Right lobe of liver (tissue), 4 donors: ENCODE results near the gene ACTL7B.
"Not testable (repeated sequence)": the region's sequence is repeated elsewhere in the genome, so short reads cannot be mapped to it uniquely, and the experiment has no call there.

ENCODE experiments used
- POLR2A ChIP-seq: fragments of 450-650 bp; IDR thresholded peaks from one replicate; pipeline ENCODE4 v1.6.1; 2017; ENCODE audit warnings: antibody characterized with exemption, mild to moderate bottlenecking
- TF ChIP-seq, protein P1 (sequence below), 4 donors: fragments of 200-600 bp in 3 of 4; fragments of 450-650 bp in 1 of 4; IDR thresholded peaks; one replicate each; pipeline versions ENCODE4 v1.5.1 to v1.8.0; 2016 to 2022; ENCODE audit warnings: antibody characterized with exemption in 4 of 4, mild to moderate bottlenecking in 2 of 4
- donor health status: DM: no; HTN: no; CAD: no.
- donor health status: DM: no; HTN: no; CAD: no.
- donor health status: DM: no; HTN: yes; CAD: no.

DNA sequence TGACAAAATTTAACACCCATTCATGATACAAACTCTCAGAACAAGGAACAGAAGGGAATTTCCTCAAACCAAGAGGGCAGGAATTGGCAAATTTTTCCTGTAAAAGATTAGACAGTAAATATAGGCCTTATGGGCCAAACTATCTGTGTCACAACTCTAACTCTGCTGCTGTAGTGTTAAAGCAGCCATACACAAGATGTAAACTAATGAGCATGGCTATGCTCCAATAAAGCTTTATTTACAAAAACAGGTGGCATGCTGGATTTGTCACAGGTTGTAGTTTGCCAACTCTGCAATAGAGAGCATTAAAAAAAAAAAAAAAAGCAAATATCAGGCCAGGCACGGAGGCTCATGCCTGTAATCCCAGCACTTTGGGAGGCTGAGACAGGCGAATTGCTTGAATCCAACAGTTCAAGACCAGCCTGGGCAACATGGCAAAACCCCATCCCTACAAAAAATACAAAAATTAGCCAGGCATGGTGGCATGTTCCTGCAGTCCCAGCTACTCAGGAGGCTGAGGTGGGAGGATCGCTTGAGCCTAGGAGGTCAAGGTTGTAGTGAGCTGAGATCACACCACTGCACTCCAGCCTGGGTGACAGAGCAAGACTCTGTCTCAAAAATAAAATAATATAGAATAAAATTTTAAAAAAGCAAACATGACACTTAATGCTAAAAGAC, 30.9 kb upstream of the ACTL7B start:
- TF ChIP-seq, protein P1, sequence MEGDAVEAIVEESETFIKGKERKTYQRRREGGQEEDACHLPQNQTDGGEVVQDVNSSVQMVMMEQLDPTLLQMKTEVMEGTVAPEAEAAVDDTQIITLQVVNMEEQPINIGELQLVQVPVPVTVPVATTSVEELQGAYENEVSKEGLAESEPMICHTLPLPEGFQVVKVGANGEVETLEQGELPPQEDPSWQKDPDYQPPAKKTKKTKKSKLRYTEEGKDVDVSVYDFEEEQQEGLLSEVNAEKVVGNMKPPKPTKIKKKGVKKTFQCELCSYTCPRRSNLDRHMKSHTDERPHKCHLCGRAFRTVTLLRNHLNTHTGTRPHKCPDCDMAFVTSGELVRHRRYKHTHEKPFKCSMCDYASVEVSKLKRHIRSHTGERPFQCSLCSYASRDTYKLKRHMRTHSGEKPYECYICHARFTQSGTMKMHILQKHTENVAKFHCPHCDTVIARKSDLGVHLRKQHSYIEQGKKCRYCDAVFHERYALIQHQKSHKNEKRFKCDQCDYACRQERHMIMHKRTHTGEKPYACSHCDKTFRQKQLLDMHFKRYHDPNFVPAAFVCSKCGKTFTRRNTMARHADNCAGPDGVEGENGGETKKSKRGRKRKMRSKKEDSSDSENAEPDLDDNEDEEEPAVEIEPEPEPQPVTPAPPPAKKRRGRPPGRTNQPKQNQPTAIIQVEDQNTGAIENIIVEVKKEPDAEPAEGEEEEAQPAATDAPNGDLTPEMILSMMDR (IDR thresholded peaks at IDR 0.05) = not testable (repeated sequence)
- TF ChIP-seq POLR2A = not testable (repeated sequence)
